Measurements from ENCODE around the gene VPS37D.
A peak's percentile ranks its signal among the peaks of the same experiment; 100 is the strongest.
"Not testable (repeated sequence)": the region's sequence is repeated elsewhere in the genome, so short reads cannot be mapped to it uniquely, and the experiment has no call there.

The VPS37D gene

DNA sequence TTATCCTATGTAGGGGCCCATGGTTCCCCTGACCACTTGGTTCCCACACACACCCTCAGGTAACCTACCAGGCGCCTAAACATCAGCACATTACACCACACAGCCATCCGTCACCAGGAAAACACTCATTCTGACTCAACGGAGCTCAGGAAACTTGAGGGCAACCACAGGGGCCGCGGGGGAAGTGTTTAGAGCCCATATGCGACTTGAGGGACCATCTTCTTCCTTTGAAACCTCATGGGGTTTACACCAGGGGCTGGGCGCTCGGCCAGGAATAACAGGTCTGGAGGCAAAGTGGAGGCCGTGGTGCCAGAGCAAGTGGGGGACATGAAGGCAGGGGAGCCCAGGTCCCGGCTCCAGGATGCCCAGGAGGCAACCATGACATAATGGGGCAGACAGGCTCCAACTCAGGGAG is 50.4 kb downstream of the VPS37D start:
- H3K4me3 ChIP-seq, result peak overlapping the region; percentile 61 to 95 (median 70)
- peaks cover 72 to 95% (median 82%) of the 10 kb centered on the region in 11 experiments for H3K27me3 ChIP-seq
- peaks cover 45 to 81% (median 70%) of the 10 kb centered on the region in 10 experiments for H3K4me1 ChIP-seq
- peak overlapping the region in 7 of 11 experiments; percentile 21 to 80 (median 69); a peak in 7 of 22 replicates for H3K9ac ChIP-seq
- peak overlapping the region; percentile 99 to 100 (median 100) for H3K4me2 ChIP-seq
- TF ChIP-seq Cebpa-rat (IDR thresholded peaks at IDR 0.05), result peak in 5 of 11 experiments; percentile 19 to 78 (median 54); a peak in 7 of 22 replicates
- H3K27ac ChIP-seq, result peak overlapping the region in 8 of 11 experiments; percentile 14 to 79 (median 39); a peak in 12 of 22 replicates
- peaks cover 46 to 94% (median 72%) of the 10 kb centered on the region in 11 experiments; a peak in 21 of 22 replicates for H4K20me1 ChIP-seq
- no peaks in the 10 kb centered on the region; a peak in 2 of 22 replicates for H3K36me3 ChIP-seq
- H3K9me3 ChIP-seq (replicated peaks in 1 of 11), result no peaks in the 10 kb centered on the region

GRCh38 chr7:73718438-73718881 is 50.8 kb downstream of the VPS37D start:
- peak overlapping the region; percentile 61 to 95 (median 70) for H3K4me3 ChIP-seq
- H3K9me3 ChIP-seq (replicated peaks in 1 of 11), result no peaks in the 10 kb centered on the region
- H3K27me3 ChIP-seq, result peaks cover 67 to 92% (median 78%) of the 10 kb centered on the region in 11 experiments
- no peak for TF ChIP-seq Cebpa-rat (IDR thresholded peaks at IDR 0.05)
- H3K4me2 ChIP-seq, result peak overlapping the region; percentile 99 to 100 (median 100)
- peaks cover 41 to 89% (median 68%) of the 10 kb centered on the region in 11 experiments; a peak in 21 of 22 replicates for H4K20me1 ChIP-seq
- H3K9ac ChIP-seq, result peak overlapping the region in 8 of 11 experiments; percentile 34 to 83 (median 73); a peak in 16 of 22 replicates
- peaks cover 45 to 81% (median 70%) of the 10 kb centered on the region in 10 experiments for H3K4me1 ChIP-seq
- H3K27ac ChIP-seq, result peak overlapping the region in 8 of 11 experiments; percentile 7 to 79 (median 40); a peak in 10 of 22 replicates
- H3K36me3 ChIP-seq, result no peaks in the 10 kb centered on the region; a peak in 2 of 22 replicates

DNA sequence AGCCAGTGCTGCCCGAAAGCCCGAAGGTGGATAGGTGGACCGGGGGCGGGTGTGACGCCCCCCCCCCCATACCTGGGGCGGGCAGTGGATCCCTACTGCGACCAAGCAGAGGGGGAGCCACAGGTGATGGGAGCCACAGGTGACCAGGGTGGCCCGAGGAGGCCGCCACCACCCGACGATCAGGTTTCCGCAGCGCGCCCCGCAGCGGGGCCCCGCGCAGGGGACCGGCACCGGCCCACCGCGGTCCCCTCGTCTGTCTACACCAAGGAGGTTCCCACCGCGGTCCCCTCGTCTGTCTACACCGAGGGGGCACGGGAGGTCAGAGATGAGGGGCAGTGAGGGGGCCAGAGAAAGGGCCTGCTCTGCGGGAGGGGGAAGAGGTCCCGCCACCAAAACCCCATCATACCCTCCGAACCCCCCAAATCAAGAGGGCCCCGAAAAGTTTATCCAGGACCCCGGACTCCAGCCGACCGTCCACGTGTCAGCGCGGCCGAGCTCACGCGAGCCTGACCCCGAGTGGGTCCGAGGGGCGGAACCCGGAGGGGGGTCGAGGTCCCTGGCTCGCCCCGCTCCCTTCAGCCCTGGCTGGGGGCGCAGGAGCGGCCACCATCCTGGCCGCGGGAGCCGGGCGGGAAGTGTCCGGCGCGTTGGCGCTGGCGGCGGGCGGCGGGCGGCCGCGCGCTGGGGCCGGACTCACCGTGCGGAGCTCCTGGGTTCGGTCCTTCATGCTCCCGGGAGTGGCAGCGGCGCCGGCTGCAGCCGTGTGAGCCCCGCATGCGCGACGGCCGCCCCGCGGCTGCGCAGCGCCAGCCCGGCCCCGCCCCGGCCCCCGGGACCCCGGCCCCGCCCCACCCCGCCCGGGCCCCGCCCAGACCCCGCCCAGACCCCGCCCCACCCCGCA is 51.5 kb downstream of the VPS37D start, which contains the start of gene STX1A:
Gene STX1A, minus strand, starts transcription at position 765 of the 901 bp plus-strand sequence. Its CDS starts 38 bp downstream, at position 727.
- H3K36me3 ChIP-seq, result no peaks in the 10 kb centered on the region
- H3K27ac ChIP-seq, result peak within 1 kb of the TSS in 10 of 11 experiments; percentile 23 to 79 (median 39); a peak in 16 of 22 replicates
- peaks cover 45 to 81% (median 70%) of the 10 kb centered on the region in 10 experiments for H3K4me1 ChIP-seq
- H3K9ac ChIP-seq, result peak within 1 kb of the TSS; percentile 34 to 83 (median 65)
- H3K4me2 ChIP-seq, result peak within 1 kb of the TSS; percentile 99 to 100 (median 100)
- peaks cover 34 to 82% (median 61%) of the 10 kb centered on the region in 11 experiments; a peak in 21 of 22 replicates for H4K20me1 ChIP-seq
- no peak for TF ChIP-seq Cebpa-rat (IDR thresholded peaks at IDR 0.05)
- H3K4me3 ChIP-seq, result peak within 1 kb of the TSS; percentile 61 to 95 (median 70)
- peaks cover 60 to 91% (median 71%) of the 10 kb centered on the region in 11 experiments for H3K27me3 ChIP-seq
- no peaks in the 10 kb centered on the region for H3K9me3 ChIP-seq (replicated peaks in 1 of 11)

- peaks cover 28 to 80% (median 54%) of the 10 kb centered on the region in 11 experiments; a peak in 21 of 22 replicates for H4K20me1 ChIP-seq
- H3K27me3 ChIP-seq, result peaks cover 54 to 91% (median 65%) of the 10 kb centered on the region in 11 experiments
- TF ChIP-seq Cebpa-rat (IDR thresholded peaks at IDR 0.05), result peak in 6 of 11 experiments; percentile 52 to 93 (median 87); a peak in 11 of 22 replicates
- peak overlapping the region in 2 of 11 experiments; percentile 25 to 53; a peak in 3 of 22 replicates for H3K9ac ChIP-seq
- peaks cover 41 to 75% (median 66%) of the 10 kb centered on the region in 10 experiments for H3K4me1 ChIP-seq
- H3K36me3 ChIP-seq, result no peaks in the 10 kb centered on the region
- H3K9me3 ChIP-seq (replicated peaks in 1 of 11), result no peaks in the 10 kb centered on the region
- peak overlapping the region; percentile 64 to 100 (median 80) for H3K4me2 ChIP-seq
- H3K4me3 ChIP-seq, result peak overlapping the region in 5 of 10 experiments; percentile 31 to 95 (median 78); a peak in 9 of 20 replicates
- peak overlapping the region in 5 of 11 experiments; percentile 28 to 71 (median 57); a peak in 8 of 22 replicates for H3K27ac ChIP-seq
Measured at GRCh38 chr7:73719806-73720169, 52.2 kb downstream of the VPS37D start.

DNA sequence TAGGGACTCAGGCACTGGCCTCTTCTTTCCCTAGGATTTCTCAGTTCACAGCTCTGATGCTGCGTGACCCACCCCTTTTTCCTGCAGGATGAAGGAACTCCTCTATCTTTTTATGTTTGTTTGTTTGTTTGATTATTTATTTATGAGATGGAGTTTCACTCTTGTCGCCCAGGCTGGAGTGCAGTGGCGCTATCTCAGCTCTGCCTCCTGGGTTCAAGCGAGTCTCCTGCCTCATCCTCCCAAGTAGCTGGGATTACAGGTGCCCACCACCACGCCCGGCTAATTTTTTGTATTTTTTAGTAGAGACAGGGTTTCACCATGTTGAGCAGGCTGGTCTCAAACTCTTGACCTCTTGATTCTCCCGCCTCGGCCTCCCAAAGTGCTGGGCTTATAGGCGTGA is 52.8 kb downstream of the VPS37D start:
- peak overlapping the region in 4 of 11 experiments; percentile 30 to 71 (median 63); a peak in 7 of 22 replicates for H3K27ac ChIP-seq

GRCh38 chr7:73721377-73721817 is 53.8 kb downstream of the VPS37D start:
- Histone ChIP-seq H3K27ac (no peak overlapping the region; a peak in 1 of 22 replicates), H3K4me1 (peaks cover 25 to 59% (median 50%) of the 10 kb centered on the region in 10 experiments), H3K9me3 (replicated peaks in 1 of 11) (no peaks in the 10 kb centered on the region), H3K36me3 (no peaks in the 10 kb centered on the region), H4K20me1 (peaks cover 15 to 65% (median 38%) of the 10 kb centered on the region in 11 experiments; a peak in 21 of 22 replicates), H3K4me2 (peak overlapping the region in 7 of 11 experiments; percentile 5 to 100 (median 68); a peak in 14 of 22 replicates), H3K9ac (no peak overlapping the region), H3K27me3 (peaks cover 38 to 79% (median 48%) of the 10 kb centered on the region in 11 experiments), H3K4me3 (no peak overlapping the region)
- TF ChIP-seq Cebpa-rat (IDR thresholded peaks at IDR 0.05), result no peak

More for the DNA sequence above, 52.8 kb downstream of the VPS37D start:
- H3K9ac ChIP-seq, result peak overlapping the region in 2 of 11 experiments; percentile 25 to 53; a peak in 2 of 22 replicates
- H3K36me3 ChIP-seq; H3K9me3 ChIP-seq (replicated peaks in 1 of 11); H3K4me3 ChIP-seq: not testable (repeated sequence)
- H3K27me3 ChIP-seq, result peaks cover 48 to 88% (median 58%) of the 10 kb centered on the region in 11 experiments
- peaks cover 35 to 69% (median 60%) of the 10 kb centered on the region in 10 experiments for H3K4me1 ChIP-seq
- peaks cover 25 to 75% (median 48%) of the 10 kb centered on the region in 11 experiments; a peak in 21 of 22 replicates for H4K20me1 ChIP-seq
- peak overlapping the region in 8 of 11 experiments; percentile 64 to 100 (median 78); a peak in 14 of 22 replicates for H3K4me2 ChIP-seq
